GM12865 (cell line): ENCODE data around the gene EDIL3.

Source experiments
- DNase-seq: peaks from one replicate; pipeline ENCODE4 v3.0.0; 2010; ENCODE audit warnings: low read depth
- H3K4me3 ChIP-seq: 2 replicates; pipeline ENCODE4 v1.5.1; 2011; ENCODE audit warnings: mild to moderate bottlenecking, low read depth, low read length, control low read depth
- TF ChIP-seq, protein P1 (sequence below): IDR thresholded peaks from 2 replicates; pipeline ENCODE4 v1.5.1; 2011; ENCODE audit warnings: low read length, control low read depth, low read depth, inconsistent platforms; ENCODE audit not compliant: insufficient read depth; ENCODE audit errors: missing control alignments

EDIL3 gene

DNA sequence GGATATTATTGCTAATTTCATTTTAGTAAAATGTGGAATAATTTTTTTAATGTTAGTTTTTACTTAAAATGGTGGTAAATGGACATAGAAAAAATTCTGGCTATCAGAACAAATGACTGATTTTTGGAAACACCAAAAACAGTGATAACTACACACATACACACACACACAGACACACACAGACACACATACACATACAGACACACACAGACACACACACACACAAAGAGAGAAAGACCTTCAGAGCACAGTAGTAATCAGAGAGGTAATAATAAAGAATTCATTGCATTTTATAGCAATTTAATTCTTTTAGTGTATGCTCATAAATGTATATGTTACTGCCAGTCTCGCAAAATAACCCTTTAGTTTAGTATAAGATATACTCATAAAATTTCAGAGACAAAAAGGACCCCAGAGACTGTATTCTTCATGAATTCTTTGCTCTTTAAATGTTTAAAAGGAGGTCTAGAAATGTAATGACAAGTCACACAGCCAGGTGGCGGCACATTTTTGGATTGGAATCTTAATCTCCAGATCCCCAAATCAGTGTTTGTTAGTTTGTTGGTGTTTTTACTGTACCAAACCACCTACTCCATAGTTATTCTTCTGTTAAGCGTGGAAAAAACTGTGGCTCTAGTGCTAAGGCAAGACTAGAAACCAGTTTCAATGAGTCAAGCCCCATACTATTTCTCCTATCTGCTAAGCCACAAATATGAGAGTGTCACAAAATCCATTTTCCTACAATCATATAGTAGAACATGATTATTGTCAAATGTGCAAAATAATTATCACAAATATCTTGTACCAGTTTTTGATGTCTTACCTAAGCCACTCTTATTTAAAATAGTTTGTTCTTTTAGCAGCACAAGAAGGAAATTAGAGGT is 109.9 kb downstream of the EDIL3 start:
- DNase-seq = peak; percentile 29
- H3K4me3 ChIP-seq = no peak overlapping the region
- TF ChIP-seq, protein P1, sequence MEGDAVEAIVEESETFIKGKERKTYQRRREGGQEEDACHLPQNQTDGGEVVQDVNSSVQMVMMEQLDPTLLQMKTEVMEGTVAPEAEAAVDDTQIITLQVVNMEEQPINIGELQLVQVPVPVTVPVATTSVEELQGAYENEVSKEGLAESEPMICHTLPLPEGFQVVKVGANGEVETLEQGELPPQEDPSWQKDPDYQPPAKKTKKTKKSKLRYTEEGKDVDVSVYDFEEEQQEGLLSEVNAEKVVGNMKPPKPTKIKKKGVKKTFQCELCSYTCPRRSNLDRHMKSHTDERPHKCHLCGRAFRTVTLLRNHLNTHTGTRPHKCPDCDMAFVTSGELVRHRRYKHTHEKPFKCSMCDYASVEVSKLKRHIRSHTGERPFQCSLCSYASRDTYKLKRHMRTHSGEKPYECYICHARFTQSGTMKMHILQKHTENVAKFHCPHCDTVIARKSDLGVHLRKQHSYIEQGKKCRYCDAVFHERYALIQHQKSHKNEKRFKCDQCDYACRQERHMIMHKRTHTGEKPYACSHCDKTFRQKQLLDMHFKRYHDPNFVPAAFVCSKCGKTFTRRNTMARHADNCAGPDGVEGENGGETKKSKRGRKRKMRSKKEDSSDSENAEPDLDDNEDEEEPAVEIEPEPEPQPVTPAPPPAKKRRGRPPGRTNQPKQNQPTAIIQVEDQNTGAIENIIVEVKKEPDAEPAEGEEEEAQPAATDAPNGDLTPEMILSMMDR = peak; percentile 49

- peak; percentile 21 for DNase-seq
- TF ChIP-seq, protein P1 = no peak
- H3K4me3 ChIP-seq = no peak overlapping the region
Observed at GRCh38 chr5:84273517-84273883, 111.2 kb downstream of the EDIL3 start.

GRCh38 chr5:84272771-84273516 is 111.7 kb downstream of the EDIL3 start:
- no peak for DNase-seq
- TF ChIP-seq, protein P1 = no peak
- no peak overlapping the region for H3K4me3 ChIP-seq

GRCh38 chr5:84265739-84266550 is 118.7 kb downstream of the EDIL3 start:
- TF ChIP-seq, protein P1 = no peak
- H3K4me3 ChIP-seq = no peak overlapping the region
- no peak for DNase-seq

DNA sequence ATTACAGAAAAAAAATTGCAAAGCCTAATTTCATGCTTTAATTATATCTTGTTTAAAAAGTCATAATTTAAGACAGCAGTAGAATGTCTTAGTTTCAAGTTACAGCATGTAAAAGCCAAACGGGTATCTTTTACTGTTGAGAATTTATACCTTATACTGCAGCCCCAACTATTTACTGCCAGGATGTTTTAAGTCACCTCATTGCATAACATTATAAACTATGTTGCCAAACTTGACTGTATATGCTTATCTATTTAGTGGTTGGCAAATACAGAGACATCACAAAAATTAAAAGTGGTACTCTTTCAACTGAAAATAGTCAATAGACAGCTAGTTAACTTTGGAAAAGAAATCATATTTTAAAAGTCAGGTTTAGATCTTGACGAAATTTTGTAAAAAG is 119.5 kb downstream of the EDIL3 start:
- TF ChIP-seq, protein P1 = no peak
- no peak for DNase-seq

GRCh38 chr5:84260939-84261338 is 123.7 kb downstream of the EDIL3 start:
- TF ChIP-seq, protein P1 = no peak
- no peak overlapping the region for H3K4me3 ChIP-seq
- peak; percentile 3 for DNase-seq

More for the DNA sequence above, 119.5 kb downstream of the EDIL3 start:
- no peak overlapping the region for H3K4me3 ChIP-seq
